Uterus (tissue), 4 donors: Measurements from ENCODE around the gene AKT1. TPM values are rescaled to one million over a fixed set of nuclear protein-coding genes. Genes with fewer than 3 reads are reported as not detected.

Experiments
- DNase-seq, 2 donors: peaks; one replicate each; pipeline ENCODE4 v3.0.0-alpha.2; 2019 to 2020
- H3K27ac ChIP-seq, 2 donors: fragments of 200-600 bp; sonication (generic); 1 replicate in 1 of 2; 2 replicates in 1 of 2; pipeline ENCODE4 v1.5.1; 2016 to 2018
- H3K27me3 ChIP-seq, 2 donors: fragments of 200-600 bp; sonication (generic); one replicate each; pipeline ENCODE4 v1.5.1; 2018 to 2019; ENCODE audit warnings: control low read depth in 1 of 2
- H3K36me3 ChIP-seq, 2 donors: fragments of 200-600 bp; sonication (generic); one replicate each; pipeline ENCODE4 v1.5.1; 2019; ENCODE audit warnings: control low read depth in 1 of 2
- H3K4me1 ChIP-seq, 2 donors: fragments of 200-600 bp; sonication (generic); one replicate each; pipeline ENCODE4 v1.5.1; 2018 to 2019; ENCODE audit warnings: control low read depth in 1 of 2
- H3K4me3 ChIP-seq, 2 donors: fragments of 200-600 bp; sonication (generic); 1 replicate in 1 of 2; 2 replicates in 1 of 2; pipeline ENCODE4 v1.5.1; 2018 to 2019; ENCODE audit warnings: mild to moderate bottlenecking in 1 of 2
- H3K9me3 ChIP-seq, 2 donors: fragments of 200-600 bp; sonication (generic); one replicate each; pipeline ENCODE4 v1.5.1; 2019; ENCODE audit warnings: control low read depth in 1 of 2
- POLR2A ChIP-seq, 2 donors: fragments of 450-650 bp; IDR thresholded peaks; one replicate each; pipeline ENCODE4 v1.6.1; 2016; ENCODE audit warnings: antibody characterized with exemption in 2 of 2, mild to moderate bottlenecking in 1 of 2, moderate library complexity in 1 of 2
- intact Hi-C: fragments of 100-400 bp; cut with DNase I; formaldehyde crosslinking; loops from one replicate; pipeline ENCODE4 v1.15.1; 2023; ENCODE audit warnings: low total_unique reads
- total RNA-seq, 4 donors: library from RNA; depleted of rRNA in 3 of 4; stranded (reverse); fragments of >200 nt in 3 of 4; gene quantifications; one replicate each; pipeline versions ENCODE4 v1.1.0 to v1.2.4, GENCODE V29; 2014 to 2023
- TF ChIP-seq, protein P1 (sequence below), 4 experiments: fragments of 200-600 bp in 2 of 4; fragments of 450-650 bp in 2 of 4; sonication (generic) in 2 of 4; IDR thresholded peaks; one replicate each; pipeline ENCODE4 v1.5.1; 2016 to 2019; ENCODE audit warnings: antibody characterized with exemption in 4 of 4, mild to moderate bottlenecking in 2 of 4, moderate library complexity in 1 of 4
- donor health status: DM: yes; HTN: yes; CAD: no.

The AKT1 gene
- total RNA-seq, 4 donors from 2014 or later: 42.9 to 121 (median 101) TPM

DNA sequence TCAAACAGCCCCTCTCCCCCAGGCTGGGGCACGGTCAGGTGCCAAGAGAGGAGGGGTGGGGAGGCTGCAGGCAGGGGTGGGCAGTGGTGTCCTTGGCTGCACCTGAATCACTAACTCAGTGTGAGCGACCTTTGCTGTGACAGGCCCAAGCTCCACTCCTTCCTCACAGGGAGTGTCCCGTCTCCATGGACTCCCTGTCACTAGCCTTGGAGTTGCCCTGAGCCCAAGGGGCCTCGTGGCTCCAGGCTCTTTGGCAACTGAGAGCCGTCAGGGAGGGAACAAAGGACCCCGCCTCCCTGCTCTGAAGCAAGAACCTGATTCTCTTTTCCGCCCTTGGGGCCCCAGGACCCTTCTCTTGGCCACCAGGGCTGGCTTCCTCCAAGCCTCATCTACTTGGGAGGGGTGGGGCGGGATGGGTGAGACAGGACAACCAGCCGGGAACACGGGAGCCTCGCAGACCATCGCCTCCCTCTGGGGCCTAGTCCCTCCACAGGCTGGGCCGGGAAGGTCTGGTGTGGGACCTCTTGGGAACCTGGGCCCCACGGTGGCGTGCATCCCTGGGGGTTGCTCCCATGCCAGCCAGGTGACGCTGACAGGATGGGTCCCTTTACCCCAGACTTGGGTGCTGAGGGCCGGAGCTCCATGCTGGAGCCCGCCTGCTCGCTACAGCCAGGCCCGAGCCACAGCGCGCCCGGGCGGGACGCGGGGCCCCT is 72.5 kb downstream of the AKT1 start:
- Histone ChIP-seq H3K4me1 (peaks cover 0 to 23% of the 10 kb centered on the region in 2 donors), H3K27me3 (no peaks in the 10 kb centered on the region), H3K9me3 (no peaks in the 10 kb centered on the region), H3K36me3 (no peaks in the 10 kb centered on the region), H3K27ac (no peak overlapping the region), H3K4me3 (peak overlapping the region; percentile 33 to 50)
- TF ChIP-seq, protein P1, sequence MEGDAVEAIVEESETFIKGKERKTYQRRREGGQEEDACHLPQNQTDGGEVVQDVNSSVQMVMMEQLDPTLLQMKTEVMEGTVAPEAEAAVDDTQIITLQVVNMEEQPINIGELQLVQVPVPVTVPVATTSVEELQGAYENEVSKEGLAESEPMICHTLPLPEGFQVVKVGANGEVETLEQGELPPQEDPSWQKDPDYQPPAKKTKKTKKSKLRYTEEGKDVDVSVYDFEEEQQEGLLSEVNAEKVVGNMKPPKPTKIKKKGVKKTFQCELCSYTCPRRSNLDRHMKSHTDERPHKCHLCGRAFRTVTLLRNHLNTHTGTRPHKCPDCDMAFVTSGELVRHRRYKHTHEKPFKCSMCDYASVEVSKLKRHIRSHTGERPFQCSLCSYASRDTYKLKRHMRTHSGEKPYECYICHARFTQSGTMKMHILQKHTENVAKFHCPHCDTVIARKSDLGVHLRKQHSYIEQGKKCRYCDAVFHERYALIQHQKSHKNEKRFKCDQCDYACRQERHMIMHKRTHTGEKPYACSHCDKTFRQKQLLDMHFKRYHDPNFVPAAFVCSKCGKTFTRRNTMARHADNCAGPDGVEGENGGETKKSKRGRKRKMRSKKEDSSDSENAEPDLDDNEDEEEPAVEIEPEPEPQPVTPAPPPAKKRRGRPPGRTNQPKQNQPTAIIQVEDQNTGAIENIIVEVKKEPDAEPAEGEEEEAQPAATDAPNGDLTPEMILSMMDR (IDR thresholded peaks at IDR 0.05): no peak
- no peak for TF ChIP-seq POLR2A (IDR thresholded peaks at IDR 0.05)
- DNase-seq: no peak
- intact Hi-C loops: no loop called here

DNA sequence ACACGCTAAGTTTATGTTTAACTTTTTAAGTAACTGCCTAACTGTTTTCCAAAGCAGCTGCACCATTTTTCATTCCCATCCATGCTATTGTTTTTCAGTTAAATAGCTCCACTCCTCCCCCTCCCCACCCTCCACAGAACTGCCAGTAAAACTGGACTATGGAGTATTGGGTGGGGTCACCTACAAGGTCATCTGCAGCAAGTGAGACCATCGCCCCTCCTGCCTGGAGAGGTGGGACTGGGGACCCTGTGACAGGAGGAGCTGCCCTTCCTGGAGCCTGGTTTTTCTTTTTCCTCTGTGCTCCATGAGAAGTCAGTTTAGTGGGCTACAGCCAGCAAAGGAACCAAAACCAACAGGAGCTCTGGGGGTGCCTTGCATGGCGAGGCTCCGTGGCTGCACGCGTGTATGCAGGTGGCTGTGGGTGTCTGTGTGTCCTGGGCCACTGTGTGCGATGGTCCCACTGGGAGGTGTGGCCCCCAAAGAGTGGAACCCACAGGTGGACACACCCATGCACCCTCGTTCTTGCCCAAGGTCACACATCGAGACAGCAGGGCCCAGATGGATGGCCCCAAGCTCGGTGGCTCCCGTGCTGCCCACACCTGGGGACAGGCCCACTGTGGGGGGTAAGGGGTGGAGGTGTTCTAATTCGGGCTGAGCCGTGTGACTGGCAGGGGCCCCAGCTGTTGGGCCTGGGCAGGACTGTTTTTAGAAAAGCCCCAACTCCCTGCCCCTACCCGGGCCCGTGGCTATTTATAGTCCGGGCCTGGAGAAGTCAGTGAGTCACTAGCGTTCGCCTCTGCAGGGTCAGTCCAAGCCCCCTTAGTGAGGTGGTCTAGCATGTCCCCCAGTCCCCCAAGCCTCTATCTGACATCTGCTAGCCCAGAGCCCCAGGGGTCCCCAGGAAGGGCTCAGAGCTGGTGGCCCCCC is 73.8 kb downstream of the AKT1 start:
- TF ChIP-seq, protein P1 (IDR thresholded peaks at IDR 0.05): no peak
- no peak for TF ChIP-seq POLR2A (IDR thresholded peaks at IDR 0.05)
- no peaks in the 10 kb centered on the region for H3K9me3 ChIP-seq
- no peak overlapping the region for H3K4me3 ChIP-seq
- H3K36me3 ChIP-seq: no peaks in the 10 kb centered on the region
- no peaks in the 10 kb centered on the region for H3K27me3 ChIP-seq
- DNase-seq: no peak
- peak overlapping the region in 1 of 2 donors; percentile 5 for H3K27ac ChIP-seq
- intact Hi-C loops: no loop called here
- H3K4me1 ChIP-seq: peaks cover 0 to 23% of the 10 kb centered on the region in 2 donors

Other genes with a start within 250 kb of the AKT1 start
- 1 to 10 TPM in 1 of 4 donors, under 1 TPM in 2, not detected in 1; 0.21 to 2.1 (median 0.26) TPM for gene C14orf180, start 216.0 kb downstream of the AKT1 start, total RNA-seq
- gene TMEM179, start 191.0 kb downstream of the AKT1 start, total RNA-seq: 1 to 10 TPM in 1 of 4 donors, not detected in 3; 2.3 TPM
- gene INF2, start 106.1 kb downstream of the AKT1 start, total RNA-seq: 10 to 100 TPM; 13.5 to 79.4 (median 44.6) TPM
- 10 to 100 TPM in 1 of 4 donors, 1 to 10 TPM in 1, not detected in 2; 7.0 to 11.7 TPM for gene ADSS1, start 71.5 kb downstream of the AKT1 start, total RNA-seq
- 100 to 1,000 TPM in 3 of 4 donors, 10 to 100 TPM in 1; 79.4 to 366 (median 239) TPM for gene SIVA1, start 42.6 kb downstream of the AKT1 start, total RNA-seq
- 1 to 10 TPM in 3 of 4 donors, under 1 TPM in 1; under 0.01 to 8.4 (median 3.9) TPM for gene ZBTB42, start 5.4 kb upstream of the AKT1 start, total RNA-seq
- gene CEP170B, start 69.5 kb upstream of the AKT1 start, total RNA-seq: 10 to 100 TPM in 1 of 4 donors, 1 to 10 TPM in 3; 1.2 to 28.8 (median 8.3) TPM
- 10 to 100 TPM in 1 of 4 donors, 1 to 10 TPM in 1, not detected in 2; 1.3 to 10.9 TPM for gene PLD4, start 129.1 kb upstream of the AKT1 start, total RNA-seq
- 100 to 1,000 TPM in 1 of 4 donors, 10 to 100 TPM in 3; 44.9 to 175 (median 71.7) TPM for gene AHNAK2, start 182.6 kb upstream of the AKT1 start, total RNA-seq
- gene CLBA1, start 190.0 kb upstream of the AKT1 start, total RNA-seq: 10 to 100 TPM in 2 of 4 donors, 1 to 10 TPM in 1, not detected in 1; 1.3 to 11.1 (median 10.1) TPM
- 10 to 100 TPM in 2 of 4 donors, 1 to 10 TPM in 2; 2.3 to 43.3 (median 10.3) TPM for gene CDCA4, start 225.3 kb upstream of the AKT1 start, total RNA-seq